Activated CD4-positive, alpha-beta memory T cell treated with anti-CD3 and anti-CD28 coated beads for 36 hours (primary cell): ENCODE results near the gene METRN. TPM values are rescaled to one million over a fixed set of nuclear protein-coding genes. Genes with fewer than 3 reads are reported as not detected.

Experiments used
- CTCF ChIA-PET: fragments of 350-600 bp; sonication (Branson Sonifier 250); formaldehyde crosslinking; loops from one replicate; lab custom pipeline; 2021; ENCODE audit warnings: antibody characterized with exemption, inconsistent platforms; lab: Charles Lee
- POLR2A ChIA-PET: fragments of 350-600 bp; sonication (Branson Sonifier 250); formaldehyde crosslinking; loops from one replicate; lab custom pipeline; 2021; ENCODE audit warnings: antibody characterized with exemption; lab: Charles Lee
- DNase-seq: peaks from one replicate; pipeline ENCODE4 v3.0.0-alpha.2; 2020
- H3K27ac Mint-ChIP-seq: one replicate; pipeline ENCODE4 v1.8.0; 2021; ENCODE audit warnings: mixed read lengths
- H3K27me3 Mint-ChIP-seq: one replicate; pipeline ENCODE4 v1.8.0; 2021; ENCODE audit warnings: mixed read lengths
- H3K36me3 Mint-ChIP-seq: one replicate; pipeline ENCODE4 v1.8.0; 2021; ENCODE audit warnings: mixed read lengths
- H3K4me1 Mint-ChIP-seq: one replicate; pipeline ENCODE4 v1.8.0; 2021; ENCODE audit warnings: low read depth, mixed read lengths
- H3K4me3 Mint-ChIP-seq: one replicate; pipeline ENCODE4 v1.8.0; 2021; ENCODE audit warnings: mild to moderate bottlenecking, mixed read lengths
- H3K9me3 Mint-ChIP-seq: one replicate; pipeline ENCODE4 v1.8.0; 2021; ENCODE audit warnings: mixed read lengths
- intact Hi-C: fragments of 100-400 bp; cut with micrococcal nuclease; formaldehyde crosslinking; loops from one replicate; pipeline ENCODE4 v1.15.1; 2023
- total RNA-seq, 2 experiments: library from RNA; stranded (reverse); gene quantifications; one replicate each; pipeline ENCODE4 v1.2.3, GENCODE V29; 2021

METRN gene
- total RNA-seq, 2 experiments from 2014 or later = 14.6 to 16.0 TPM

- CTCF ChIA-PET = no interaction called here
- no peak overlapping the region for H3K27ac Mint-ChIP-seq
These were observed 41.4 kb upstream of the METRN start for GRCh38 chr16:673399-673991.

GRCh38 chr16:674214-674881 is 40.6 kb upstream of the METRN start:
- H3K36me3 Mint-ChIP-seq = peaks cover 12% of the 10 kb centered on the region
- intact Hi-C loops = no loop called here
- H3K9me3 Mint-ChIP-seq = no peaks in the 10 kb centered on the region
- DNase-seq = no peak
- no peaks in the 10 kb centered on the region for H3K27me3 Mint-ChIP-seq
- ChIA-PET CTCF (no interaction called here), POLR2A (interaction anchor here (0.6 kb wide), 1 partner anchor 41 kb away, joined by 3 read pairs; the partner anchor contains the start of gene METRN)
- H3K4me3 Mint-ChIP-seq = no peak overlapping the region
- no peak overlapping the region for H3K27ac Mint-ChIP-seq
- H3K4me1 Mint-ChIP-seq = peaks cover 11% of the 10 kb centered on the region

More at GRCh38 chr16:673399-673991, 41.4 kb upstream of the METRN start:
- Mint-ChIP-seq H3K36me3 (peaks cover 12% of the 10 kb centered on the region), H3K9me3 (no peaks in the 10 kb centered on the region), H3K27me3 (no peaks in the 10 kb centered on the region), H3K4me1 (peaks cover 10% of the 10 kb centered on the region), H3K4me3 (no peak overlapping the region)
- DNase-seq = no peak
- POLR2A ChIA-PET = no interaction called here
- intact Hi-C loops = no loop called here

GRCh38 chr16:674968-675883 is 39.7 kb upstream of the METRN start, which contains the start of gene RHBDL1:
TSS of gene RHBDL1 (plus strand) at chr16:675671. CDS start at chr16:675791, 120 bp downstream.
- ChIA-PET POLR2A (interaction anchor here (1.1 to 1.3 kb wide), 3 partner anchors 9 to 87 kb away, joined by 3 read pairs; partner anchors contain the start of gene JMJD8), CTCF (interaction anchor here (1.1 kb wide), 1 partner anchor 11 kb away, joined by 3 read pairs; no protein-coding TSS in a partner anchor)
- Mint-ChIP-seq H3K36me3 (peaks cover 7% of the 10 kb centered on the region), H3K9me3 (no peaks in the 10 kb centered on the region), H3K27me3 (no peaks in the 10 kb centered on the region), H3K4me3 (peak within 1 kb of the TSS; percentile 26), H3K27ac (no peak within 1 kb of the TSS), H3K4me1 (peaks cover 13% of the 10 kb centered on the region)
- no peak for DNase-seq
- intact Hi-C loops = no loop called here

GRCh38 chr16:675884-676564 is 38.9 kb upstream of the METRN start:
- CTCF ChIA-PET = interaction anchor here (1.1 kb wide), 1 partner anchor 10 kb away, joined by 3 read pairs; no protein-coding TSS in a partner anchor

GRCh38 chr16:676565-676902 is 38.4 kb upstream of the METRN start:
- ChIA-PET CTCF (interaction anchor here (1.1 kb wide), 1 partner anchor 10 kb away, joined by 3 read pairs; no protein-coding TSS in a partner anchor), POLR2A (interaction anchor here (1.3 kb wide), 1 partner anchor 88 kb away, joined by 3 read pairs; no protein-coding TSS in a partner anchor)
- no peaks in the 10 kb centered on the region for H3K9me3 Mint-ChIP-seq
- no peak overlapping the region for H3K4me3 Mint-ChIP-seq
- H3K36me3 Mint-ChIP-seq = peaks cover 8% of the 10 kb centered on the region
- intact Hi-C loops = no loop called here
- DNase-seq = no peak
- H3K27ac Mint-ChIP-seq = no peak overlapping the region
- H3K27me3 Mint-ChIP-seq = no peaks in the 10 kb centered on the region
- peaks cover 20% of the 10 kb centered on the region for H3K4me1 Mint-ChIP-seq

More at GRCh38 chr16:675884-676564, 38.9 kb upstream of the METRN start:
- Mint-ChIP-seq H3K27ac (no peak overlapping the region), H3K4me1 (peaks cover 15% of the 10 kb centered on the region), H3K4me3 (no peak overlapping the region), H3K36me3 (peaks cover 7% of the 10 kb centered on the region), H3K27me3 (no peaks in the 10 kb centered on the region), H3K9me3 (no peaks in the 10 kb centered on the region)
- intact Hi-C loops = no loop called here
- POLR2A ChIA-PET = interaction anchor here (1.1 to 1.3 kb wide), 3 partner anchors 8 to 88 kb away, joined by 3 read pairs; partner anchors contain the start of gene JMJD8
- no peak for DNase-seq

GRCh38 chr16:676913-677312 is 38.0 kb upstream of the METRN start:
- no peak overlapping the region for H3K27ac Mint-ChIP-seq
- no peaks in the 10 kb centered on the region for H3K9me3 Mint-ChIP-seq
- CTCF ChIA-PET = interaction anchor here (1.1 kb wide), 1 partner anchor 9 kb away, joined by 3 read pairs; no protein-coding TSS in a partner anchor
- DNase-seq = no peak
- H3K27me3 Mint-ChIP-seq = no peaks in the 10 kb centered on the region
- H3K4me1 Mint-ChIP-seq = peaks cover 24% of the 10 kb centered on the region
- intact Hi-C loops = no loop called here
- no peak overlapping the region for H3K4me3 Mint-ChIP-seq
- POLR2A ChIA-PET = no interaction called here
- H3K36me3 Mint-ChIP-seq = peaks cover 11% of the 10 kb centered on the region

GRCh38 chr16:677316-678190 is 37.4 kb upstream of the METRN start:
- no peaks in the 10 kb centered on the region for H3K9me3 Mint-ChIP-seq
- ChIA-PET CTCF (no interaction called here), POLR2A (no interaction called here)
- H3K4me3 Mint-ChIP-seq = no peak overlapping the region
- no peak overlapping the region for H3K27ac Mint-ChIP-seq
- intact Hi-C loops = no loop called here
- DNase-seq = no peak
- peaks cover 16% of the 10 kb centered on the region for H3K36me3 Mint-ChIP-seq
- peaks cover 31% of the 10 kb centered on the region for H3K4me1 Mint-ChIP-seq
- no peaks in the 10 kb centered on the region for H3K27me3 Mint-ChIP-seq

GRCh38 chr16:678209-678857 is 36.6 kb upstream of the METRN start:
- H3K27ac Mint-ChIP-seq = no peak overlapping the region

GRCh38 chr16:678858-679813 is 35.8 kb upstream of the METRN start:
- ChIA-PET CTCF (interaction anchor here (1.1 kb wide), 1 partner anchor 37 kb away, joined by 3 read pairs; no protein-coding TSS in a partner anchor), POLR2A (interaction anchor here (1.7 to 2.2 kb wide), 2 partner anchors 16 to 31 kb away, joined by 5 to 8 read pairs; no protein-coding TSS in a partner anchor)
- Mint-ChIP-seq H3K27ac (peak overlapping the region; percentile 57), H3K4me3 (peak overlapping the region; percentile 68), H3K4me1 (peaks cover 37% of the 10 kb centered on the region), H3K9me3 (no peaks in the 10 kb centered on the region), H3K36me3 (peaks cover 16% of the 10 kb centered on the region), H3K27me3 (no peaks in the 10 kb centered on the region)
- intact Hi-C loops = no loop called here
- DNase-seq = peak; percentile 65

More at GRCh38 chr16:678209-678857, 36.6 kb upstream of the METRN start:
- POLR2A ChIA-PET = no interaction called here
- H3K4me3 Mint-ChIP-seq = no peak overlapping the region
- H3K36me3 Mint-ChIP-seq = peaks cover 15% of the 10 kb centered on the region
- H3K4me1 Mint-ChIP-seq = peaks cover 37% of the 10 kb centered on the region
- no peaks in the 10 kb centered on the region for H3K27me3 Mint-ChIP-seq
- no peaks in the 10 kb centered on the region for H3K9me3 Mint-ChIP-seq
- intact Hi-C loops = no loop called here
- DNase-seq = no peak
- CTCF ChIA-PET = no interaction called here
